Liver (tissue), 3 donors: ENCODE data around the gene STXBP1.

Experiments
- CTCF ChIP-seq: fragments of 150-350 bp; IDR thresholded peaks from 2 replicates; pipeline ENCODE4 v1.5.1; 2017; ENCODE audit warnings: improper control_type of control experiment, low read depth, low read length; ENCODE audit not compliant: missing input control
- JUND ChIP-seq, 2 donors: IDR thresholded peaks; 2 replicates each; pipeline ENCODE4 v1.6.1; 2016; ENCODE audit warnings: antibody characterized with exemption in 2 of 2
- MAX ChIP-seq: IDR thresholded peaks from 2 replicates; pipeline ENCODE4 v1.6.1; 2016; ENCODE audit warnings: antibody characterized with exemption
- YY1 ChIP-seq: IDR thresholded peaks from 2 replicates; pipeline ENCODE4 v1.6.1; 2016; ENCODE audit warnings: antibody characterized with exemption, mild to moderate bottlenecking
- ZBTB33 ChIP-seq: IDR thresholded peaks from 2 replicates; pipeline ENCODE4 v1.6.1; 2016; ENCODE audit warnings: antibody characterized with exemption
- donor health status: healthy.
- donor health status: healthy.

- TF ChIP-seq CTCF (no peak), ZBTB33 (no peak), JUND (IDR thresholded peaks at IDR 0.05) (no peak), YY1 (no peak), MAX (no peak)
These were observed 80.0 kb downstream of the STXBP1 start for GRCh38 chr9:127692071-127692470.
